KOPT-K1 (cell line): Measurements from ENCODE around the gene CCDC137.

Experiments
- H3K27ac ChIP-seq: fragments of 200-600 bp; sonication (generic); 2 replicates; pipeline ENCODE4 v1.5.1; 2016; ENCODE audit warnings: antibody characterized with exemption, mild to moderate bottlenecking, low read depth, low read length; ENCODE audit not compliant: poor library complexity, severe bottlenecking
- H3K36me3 ChIP-seq: fragments of 200-600 bp; sonication (generic); 2 replicates; pipeline ENCODE4 v1.5.1; 2017; ENCODE audit warnings: antibody characterized with exemption, mild to moderate bottlenecking, low read length, moderate library complexity; ENCODE audit not compliant: insufficient read depth
- H3K9me3 ChIP-seq: fragments of 200-600 bp; sonication (generic); 2 replicates; pipeline ENCODE4 v1.5.1; 2017; ENCODE audit warnings: antibody characterized with exemption, low read length, mild to moderate bottlenecking; ENCODE audit not compliant: insufficient read depth, poor library complexity, severe bottlenecking

Gene CCDC137

GRCh38 chr17:81720267-81721071 is 53.9 kb downstream of the CCDC137 start:
- H3K36me3 ChIP-seq, result peaks cover 54% of the 10 kb centered on the region

GRCh38 chr17:81722184-81723120 is 55.9 kb downstream of the CCDC137 start:
- no peak overlapping the region for H3K27ac ChIP-seq
- H3K36me3 ChIP-seq, result peaks cover 34% of the 10 kb centered on the region
- no peaks in the 10 kb centered on the region for H3K9me3 ChIP-seq

More at GRCh38 chr17:81720267-81721071, 53.9 kb downstream of the CCDC137 start:
- Histone ChIP-seq H3K27ac (no peak overlapping the region), H3K9me3 (no peaks in the 10 kb centered on the region)
